BJ (cell line): Measurements from ENCODE around the gene ST3GAL6. TPM values are rescaled to one million over a fixed set of nuclear protein-coding genes. Genes with fewer than 3 reads are reported as not detected.

Experiments
- CTCF ChIA-PET: fragments of 350-600 bp; formaldehyde crosslinking; extraction: SDS; loops from one replicate; lab custom pipeline; 2021; ENCODE audit warnings: antibody characterized with exemption, inconsistent platforms; lab: Yijun Ruan, JAX
- POLR2A ChIA-PET: fragments of 300-600 bp; sonication (Branson Sonifier 250); formaldehyde crosslinking; extraction: SDS; loops from one replicate; lab custom pipeline; 2021; ENCODE audit warnings: antibody characterized with exemption; lab: Charles Lee
- DNase-seq: peaks from one replicate; pipeline ENCODE4 v3.0.0-alpha.2; 2011; ENCODE audit warnings: low read depth
- H3K27me3 ChIP-seq: 2 replicates; pipeline ENCODE4 v1.6.0; 2011; ENCODE audit warnings: low read length; ENCODE audit not compliant: control insufficient read depth, insufficient read depth
- H3K36me3 ChIP-seq: 2 replicates; pipeline ENCODE4 v1.5.1; 2011; ENCODE audit warnings: low read length; ENCODE audit not compliant: control insufficient read depth, insufficient read depth
- H3K4me3 ChIP-seq: 2 replicates; pipeline ENCODE4 v1.5.1; 2011; ENCODE audit warnings: low read depth, mild to moderate bottlenecking, control low read depth, low read length
- CTCF ChIP-seq: IDR thresholded peaks from 2 replicates; pipeline ENCODE4 v1.5.1; 2011; ENCODE audit warnings: low read depth, mild to moderate bottlenecking, control low read depth, inconsistent platforms, low read length, moderate library complexity; ENCODE audit not compliant: insufficient read depth
- polyA plus RNA-seq: library from polyadenylated mRNA; depleted of rRNA; stranded (reverse); fragments of >200 nt; gene quantifications from 2 replicates; pipeline ENCODE4 v1.2.3, GENCODE V29; 2011

ST3GAL6 gene
- polyA plus RNA-seq, 1 experiment, result not detected

GRCh38 chr3:98735761-98736269 is 27.3 kb upstream of the ST3GAL6 start:
- ChIA-PET CTCF (interaction anchor here (1.6 kb wide), 1 partner anchor 24 kb away, joined by 3 read pairs; no protein-coding TSS in a partner anchor), POLR2A (no interaction called here)
- H3K27me3 ChIP-seq, result peaks cover 14% of the 10 kb centered on the region

GRCh38 chr3:98737301-98737700 is 25.8 kb upstream of the ST3GAL6 start:
- Histone ChIP-seq H3K4me3 (no peak overlapping the region), H3K27me3 (peaks cover 13% of the 10 kb centered on the region), H3K36me3 (no peaks in the 10 kb centered on the region)
- no peak for DNase-seq
- POLR2A ChIA-PET, result no interaction called here
- CTCF ChIA-PET, result no interaction called here
- TF ChIP-seq CTCF, result no peak

More at GRCh38 chr3:98735761-98736269, 27.3 kb upstream of the ST3GAL6 start:
- no peak overlapping the region for H3K4me3 ChIP-seq
- no peak for TF ChIP-seq CTCF
- no peaks in the 10 kb centered on the region for H3K36me3 ChIP-seq
- no peak for DNase-seq

- no peaks in the 10 kb centered on the region for H3K36me3 ChIP-seq
- TF ChIP-seq CTCF, result no peak
- no peak overlapping the region for H3K4me3 ChIP-seq
- ChIA-PET CTCF (no interaction called here), POLR2A (no interaction called here)
- peaks cover 6% of the 10 kb centered on the region for H3K27me3 ChIP-seq
- DNase-seq, result no peak
Observed at GRCh38 chr3:98739266-98739665, 23.9 kb upstream of the ST3GAL6 start.

- ChIA-PET POLR2A (no interaction called here), CTCF (no interaction called here)
- Histone ChIP-seq H3K27me3 (peaks cover 5% of the 10 kb centered on the region), H3K4me3 (no peak overlapping the region), H3K36me3 (no peaks in the 10 kb centered on the region)
- TF ChIP-seq CTCF, result no peak
- no peak for DNase-seq
Observed at GRCh38 chr3:98740324-98740723, 22.8 kb upstream of the ST3GAL6 start.

DNA sequence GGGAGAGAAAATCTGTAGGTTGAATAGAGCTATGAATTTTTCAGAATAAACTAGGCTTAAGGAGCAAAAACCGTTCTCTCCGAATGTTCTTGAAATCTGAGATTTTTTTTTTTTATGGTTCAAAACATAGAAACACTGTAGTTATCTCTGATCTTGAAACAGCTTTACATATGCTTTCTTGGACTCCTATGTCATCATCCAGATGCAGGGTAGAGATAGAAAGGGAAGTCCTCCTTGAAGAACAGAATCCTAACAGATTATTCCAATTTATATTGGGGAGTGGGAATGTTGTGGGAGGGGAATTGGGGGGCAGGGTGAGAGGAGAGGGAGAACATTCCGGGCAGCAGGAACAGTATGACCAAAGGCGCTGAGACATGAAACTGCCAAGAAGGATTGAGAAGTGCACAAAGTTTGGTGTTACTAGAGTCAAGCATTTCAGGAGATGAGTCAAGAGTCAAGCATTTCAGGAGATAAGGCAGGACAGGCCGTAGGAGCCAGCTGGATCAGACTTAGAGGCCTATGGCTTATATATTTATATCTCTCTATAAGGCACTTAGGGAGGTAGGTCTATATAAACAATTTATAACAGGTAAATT is 21.9 kb upstream of the ST3GAL6 start:
- H3K36me3 ChIP-seq, result no peaks in the 10 kb centered on the region
- no peak overlapping the region for H3K4me3 ChIP-seq
- no peak for DNase-seq
- peaks cover 2% of the 10 kb centered on the region for H3K27me3 ChIP-seq
- ChIA-PET CTCF (no interaction called here), POLR2A (no interaction called here)
- TF ChIP-seq CTCF, result no peak
